NCI-H146 (cell line): ENCODE measurements around the gene SERPINA3.
"Not testable (repeated sequence)": the region's sequence is repeated elsewhere in the genome, so short reads cannot be mapped to it uniquely, and the experiment has no call there.

Source experiments
- DNase-seq: peaks from one replicate; lab custom pipeline; 2025; lab: John Stamatoyannopoulos, UW

SERPINA3 gene

DNA sequence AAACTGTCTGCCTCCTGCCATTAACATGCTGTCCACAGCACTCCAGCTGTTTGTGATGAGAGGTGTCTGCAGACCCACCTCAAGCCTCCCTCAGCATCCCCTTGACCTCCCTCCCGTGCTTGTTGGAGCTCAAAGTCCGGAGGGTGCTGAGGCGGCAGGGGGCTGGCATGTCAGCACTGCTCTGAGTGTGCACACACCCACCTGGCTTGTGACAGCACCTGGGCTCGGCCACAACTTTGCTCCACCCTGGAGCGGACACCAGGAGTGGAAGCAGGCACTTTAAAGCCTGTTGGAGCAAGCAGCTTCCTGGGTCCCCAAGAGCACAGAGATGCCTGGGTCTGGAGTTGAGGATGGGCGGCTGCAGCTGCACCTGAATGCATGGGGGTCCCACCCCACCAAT lies 20.9 kb downstream of the SERPINA3 start:
- no peak for DNase-seq

DNA sequence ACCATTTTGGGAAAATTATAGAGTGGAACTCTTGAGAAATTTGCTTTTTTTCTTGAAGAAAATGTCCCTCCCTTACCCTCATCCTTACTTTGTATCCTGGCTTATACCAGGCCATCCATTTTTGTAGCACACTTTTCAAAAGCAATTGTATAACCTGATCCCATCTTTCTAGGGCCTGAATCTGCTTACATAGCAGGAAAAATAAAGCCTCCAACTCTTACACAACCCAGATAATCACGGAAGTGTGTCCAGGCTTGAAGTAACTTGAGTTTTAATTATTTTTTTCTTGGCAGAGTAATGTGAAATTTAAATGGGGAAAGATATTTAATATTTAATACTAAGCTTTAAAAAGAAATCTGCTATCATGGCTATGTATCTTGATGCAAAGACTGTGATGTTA lies 23.0 kb downstream of the SERPINA3 start:
- DNase-seq = no peak

DNA sequence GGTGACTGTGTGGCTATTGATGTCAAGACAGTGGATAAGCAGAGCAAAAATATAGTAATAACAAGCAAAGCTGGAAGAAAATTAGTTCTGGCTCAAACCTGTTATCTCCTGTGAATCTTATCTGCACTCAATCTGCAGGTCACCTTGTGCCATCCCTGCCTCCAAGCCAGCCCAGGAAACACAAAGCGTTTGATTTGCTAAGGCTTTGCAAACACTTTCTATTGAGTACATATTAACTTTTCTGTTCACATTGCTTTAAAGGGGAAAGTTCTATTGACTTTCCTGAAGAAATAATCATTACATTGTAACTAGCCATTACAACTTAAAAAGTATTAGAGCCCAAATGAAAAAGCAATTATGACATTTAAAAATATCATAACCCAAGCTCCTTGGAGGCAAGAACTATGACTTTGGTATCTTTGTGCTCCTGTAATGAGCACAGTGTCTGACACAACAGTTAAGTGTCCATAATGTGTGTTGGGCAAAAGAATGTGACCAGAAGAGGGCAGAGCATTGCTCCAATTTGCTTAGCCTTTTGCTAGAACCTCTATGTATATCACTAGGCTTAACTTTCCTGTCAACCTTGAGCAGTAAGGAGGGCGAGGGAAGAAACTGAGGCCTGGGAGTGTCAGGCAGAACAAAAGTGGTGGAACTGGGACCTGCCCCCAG lies 24.7 kb downstream of the SERPINA3 start:
- DNase-seq = no peak

DNA sequence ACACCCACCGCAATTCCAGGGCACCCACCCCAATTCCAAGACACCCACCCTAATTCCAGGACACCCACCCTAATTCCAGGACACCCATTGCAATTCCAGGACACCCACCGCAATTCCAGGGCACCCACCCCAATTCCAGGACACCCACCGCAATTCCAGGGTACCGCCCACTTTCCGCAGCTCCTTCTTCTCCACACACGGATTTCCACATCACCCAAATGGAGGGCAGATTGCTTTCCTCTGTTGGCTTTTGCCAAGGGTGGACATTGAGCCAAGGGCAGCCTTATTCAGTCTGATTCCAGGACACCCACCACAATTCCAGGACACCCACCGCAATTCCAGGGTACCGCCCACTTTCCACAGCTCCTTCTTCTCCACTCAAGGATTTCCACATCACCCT lies 25.6 kb downstream of the SERPINA3 start:
- not testable (repeated sequence) for DNase-seq

DNA sequence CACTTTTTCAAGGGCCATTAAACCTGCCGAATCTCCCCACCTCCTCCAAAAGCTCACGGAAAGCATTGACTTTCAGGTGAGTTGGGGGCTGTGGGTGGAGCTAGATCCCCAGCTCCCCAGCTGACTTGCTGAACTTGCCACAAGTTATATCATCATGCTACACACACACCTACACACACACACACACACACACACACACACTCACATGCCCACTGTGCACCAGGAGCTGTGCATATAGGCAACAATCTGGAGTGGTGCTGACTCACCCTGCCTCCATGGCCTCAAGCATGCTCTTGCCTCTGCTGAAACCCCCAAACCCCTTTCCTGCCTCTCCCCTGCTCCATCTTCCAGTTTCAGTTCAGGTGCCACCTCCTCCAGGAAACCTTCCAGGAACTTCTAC lies 26.1 kb downstream of the SERPINA3 start:
- DNase-seq = no peak

DNA sequence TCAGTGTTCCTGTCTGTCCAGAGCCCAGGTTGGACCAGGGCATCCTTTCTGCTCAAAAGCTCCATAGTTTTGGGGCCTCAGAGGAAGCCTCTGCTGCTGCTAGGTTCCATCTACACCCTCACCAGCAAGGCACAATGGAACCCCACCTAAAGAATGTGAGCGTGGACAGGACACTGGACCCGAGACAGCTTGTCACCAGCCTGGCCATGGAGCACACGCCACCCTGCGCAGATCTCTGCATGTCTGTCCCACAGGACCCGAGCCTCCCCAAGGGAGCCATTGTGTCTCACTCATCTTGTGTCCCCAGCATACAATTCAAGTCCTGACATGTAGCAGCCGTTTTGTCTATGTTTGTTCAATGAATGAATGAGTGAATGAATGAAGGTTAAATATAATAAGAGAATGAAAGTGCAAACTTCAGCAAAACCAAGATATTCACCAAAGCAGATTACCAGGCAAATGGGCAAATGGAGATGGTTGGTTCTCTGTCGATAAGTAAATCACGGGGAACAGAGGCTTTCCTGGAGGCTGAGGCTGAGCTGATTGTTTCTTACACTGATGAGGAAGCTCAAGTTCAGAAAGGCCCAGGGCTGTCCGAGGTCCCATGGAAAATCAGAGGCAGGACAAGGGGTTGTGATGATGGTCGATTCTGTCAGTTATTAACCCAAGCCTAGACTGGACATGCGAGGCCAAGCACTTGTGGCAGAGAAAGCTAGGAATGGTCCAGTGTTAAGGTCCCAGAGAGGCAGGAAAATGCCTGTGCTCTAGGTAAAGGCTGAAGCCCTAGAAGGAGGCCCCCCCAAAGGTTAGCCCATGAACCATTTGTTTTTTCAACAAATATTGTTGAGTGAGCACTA lies 27.0 kb downstream of the SERPINA3 start:
- DNase-seq = no peak

DNA sequence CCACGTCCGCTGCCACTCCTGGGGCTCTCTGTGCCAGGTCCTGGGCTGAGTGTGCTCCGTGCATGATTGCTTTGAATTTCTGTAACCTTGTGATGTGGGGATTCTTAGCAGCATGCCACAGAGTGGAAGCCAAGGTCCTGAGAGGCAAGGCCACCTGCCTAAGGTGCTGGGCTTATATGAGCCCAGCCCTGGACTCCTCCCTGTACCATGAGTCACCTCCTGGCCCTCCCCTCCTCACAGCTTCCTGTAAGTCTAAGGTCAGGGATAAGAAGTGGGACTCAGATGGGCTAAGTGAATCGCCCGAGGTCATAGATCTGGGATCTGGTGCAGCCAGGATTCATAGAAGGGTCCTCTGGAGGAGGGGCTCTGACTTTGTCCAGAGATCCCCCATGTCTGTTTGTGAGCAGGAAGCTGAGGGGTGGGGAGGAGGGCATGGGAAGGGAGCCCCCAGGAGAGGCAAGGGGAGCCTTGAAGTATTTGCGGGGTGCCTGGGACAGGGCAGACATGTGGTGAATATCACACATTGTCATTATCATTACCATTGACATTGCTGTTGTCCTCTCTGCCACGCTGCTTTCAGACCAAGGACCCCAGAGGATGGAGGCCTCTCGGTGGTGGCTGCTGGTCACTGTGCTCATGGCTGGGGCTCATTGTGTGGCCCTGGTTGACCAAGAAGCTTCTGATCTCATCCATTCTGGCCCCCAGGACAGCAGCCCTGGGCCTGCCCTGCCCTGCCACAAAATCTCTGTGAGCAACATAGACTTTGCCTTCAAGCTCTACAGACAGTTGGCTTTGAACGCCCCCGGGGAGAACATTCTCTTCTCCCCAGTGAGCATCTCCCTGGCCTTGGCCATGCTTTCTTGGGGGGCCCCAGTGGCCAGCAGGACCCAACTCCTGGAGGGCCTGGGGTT lies 28.8 kb downstream of the SERPINA3 start:
- no peak for DNase-seq

DNA sequence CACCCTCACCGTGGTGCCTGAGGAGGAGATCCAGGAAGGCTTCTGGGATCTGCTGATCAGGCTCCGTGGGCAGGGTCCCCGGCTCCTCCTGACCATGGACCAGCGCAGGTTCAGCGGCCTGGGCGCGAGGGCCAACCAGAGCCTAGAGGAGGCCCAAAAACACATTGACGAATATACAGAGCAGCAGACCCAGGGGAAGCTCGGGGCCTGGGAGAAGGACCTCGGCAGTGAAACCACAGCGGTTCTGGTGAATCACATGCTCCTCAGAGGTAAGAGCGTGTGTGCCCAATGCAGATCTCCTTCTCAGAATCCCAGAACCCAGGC lies 29.4 kb downstream of the SERPINA3 start:
- DNase-seq = no peak

DNA sequence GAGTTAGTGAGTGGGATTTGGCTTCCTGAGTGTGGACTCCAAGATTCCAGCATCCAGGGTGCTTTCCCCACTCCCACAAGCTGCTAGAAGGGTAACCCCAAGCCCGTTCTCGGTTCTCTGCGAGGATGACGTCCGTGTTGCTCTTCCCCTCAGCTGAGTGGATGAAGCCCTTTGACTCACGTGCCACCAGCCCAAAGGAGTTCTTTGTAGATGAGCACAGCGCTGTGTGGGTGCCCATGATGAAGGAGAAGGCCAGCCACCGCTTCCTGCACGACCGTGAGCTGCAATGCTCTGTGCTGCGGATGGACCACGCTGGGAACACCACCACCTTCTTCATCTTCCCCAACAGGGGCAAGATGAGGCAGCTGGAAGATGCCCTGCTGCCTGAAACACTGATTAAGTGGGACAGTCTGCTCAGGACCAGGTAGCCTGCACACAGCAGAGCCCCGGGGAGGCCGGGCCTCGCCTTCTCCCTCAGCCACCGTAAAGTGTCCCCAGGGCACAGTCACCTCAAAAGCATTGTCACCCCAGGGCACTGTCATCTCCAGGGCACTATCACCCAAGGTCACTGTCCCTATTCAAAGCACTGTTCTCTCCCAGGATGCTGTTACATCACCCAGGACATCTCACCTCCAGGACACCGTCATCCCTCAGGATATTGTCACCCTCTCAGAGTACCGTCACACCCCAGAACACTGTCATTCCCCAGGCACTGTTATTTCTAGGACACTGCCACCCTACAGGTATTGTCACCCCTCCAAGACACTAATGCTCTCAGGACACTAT lies 31.3 kb downstream of the SERPINA3 start:
- DNase-seq = no peak

DNA sequence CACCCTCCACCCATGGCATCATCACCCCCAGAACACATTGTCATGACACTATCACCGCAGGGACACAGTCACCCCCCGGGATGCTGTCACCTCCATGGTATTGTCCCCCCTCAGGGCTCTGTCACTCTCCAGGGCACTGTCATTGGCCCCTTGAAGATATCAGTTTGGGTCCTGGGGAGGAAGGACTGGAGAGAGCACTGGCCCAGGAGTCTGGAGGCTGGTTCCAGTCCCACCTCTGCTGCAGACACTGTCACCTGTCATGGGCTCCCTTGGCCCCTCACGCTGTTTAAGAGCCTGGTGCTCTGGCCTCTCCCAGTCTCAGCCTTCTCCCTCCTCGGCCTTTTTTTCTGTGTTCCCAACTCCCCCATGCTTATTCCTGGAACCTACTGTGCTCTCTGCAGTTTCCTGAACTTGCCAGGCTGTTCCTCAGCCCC lies 31.9 kb downstream of the SERPINA3 start:
- DNase-seq = no peak

DNA sequence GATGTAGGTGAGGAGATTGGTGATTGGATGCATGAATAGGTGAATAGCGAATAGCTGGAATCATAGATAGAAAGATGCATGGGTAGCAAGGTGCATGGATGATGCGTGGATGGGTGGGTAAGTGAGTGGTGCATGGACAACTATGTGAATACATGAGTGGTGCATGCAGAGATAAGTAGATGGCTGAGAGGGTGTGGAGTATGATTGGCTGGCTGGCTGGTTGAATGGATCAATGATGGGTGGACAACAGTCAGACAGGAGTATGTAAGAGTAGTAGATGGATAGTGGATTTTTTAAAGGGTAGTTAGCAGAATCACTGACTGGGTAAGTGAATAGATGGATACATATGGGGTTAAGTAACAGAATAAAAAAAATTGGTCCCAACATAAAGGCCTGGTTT lies 33.9 kb downstream of the SERPINA3 start:
- DNase-seq = no peak

DNA sequence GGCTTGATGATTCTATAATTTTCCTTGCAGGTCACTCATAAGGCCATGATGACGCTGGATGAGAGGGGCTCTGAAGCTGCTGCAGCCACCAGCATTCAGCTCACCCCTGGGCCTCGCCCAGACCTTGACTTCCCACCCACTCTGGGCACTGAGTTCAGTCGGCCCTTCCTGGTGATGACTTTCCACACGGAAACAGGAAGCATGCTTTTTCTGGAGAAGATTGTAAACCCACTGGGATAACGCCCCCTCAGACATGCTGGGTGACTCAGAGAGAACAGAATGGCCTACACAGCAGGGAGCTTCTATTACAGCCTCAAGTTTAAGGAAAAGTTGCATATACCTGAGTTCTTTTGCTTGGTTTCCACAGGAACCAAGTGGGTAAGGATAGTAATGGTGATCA lies 34.3 kb downstream of the SERPINA3 start:
- DNase-seq = no peak

DNA sequence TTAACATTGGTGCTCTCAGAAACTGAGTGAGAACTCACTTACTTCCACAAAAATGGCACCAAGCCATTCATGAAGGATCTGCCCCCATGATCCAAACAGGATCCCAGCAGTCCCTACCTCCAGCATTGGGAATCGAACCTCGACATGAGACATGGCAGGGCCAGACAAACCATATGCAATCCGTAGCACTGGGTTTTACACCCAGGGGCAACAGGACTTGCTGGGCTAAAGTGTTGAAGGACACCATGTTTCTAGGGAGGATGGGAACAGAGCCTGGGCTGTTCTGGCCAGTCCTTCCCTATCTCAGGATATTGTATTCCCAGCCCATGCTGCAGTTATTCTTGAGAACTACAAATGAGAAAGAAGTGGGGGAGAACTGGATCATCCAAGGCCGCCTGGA lies 36.6 kb downstream of the SERPINA3 start:
- no peak for DNase-seq

DNA sequence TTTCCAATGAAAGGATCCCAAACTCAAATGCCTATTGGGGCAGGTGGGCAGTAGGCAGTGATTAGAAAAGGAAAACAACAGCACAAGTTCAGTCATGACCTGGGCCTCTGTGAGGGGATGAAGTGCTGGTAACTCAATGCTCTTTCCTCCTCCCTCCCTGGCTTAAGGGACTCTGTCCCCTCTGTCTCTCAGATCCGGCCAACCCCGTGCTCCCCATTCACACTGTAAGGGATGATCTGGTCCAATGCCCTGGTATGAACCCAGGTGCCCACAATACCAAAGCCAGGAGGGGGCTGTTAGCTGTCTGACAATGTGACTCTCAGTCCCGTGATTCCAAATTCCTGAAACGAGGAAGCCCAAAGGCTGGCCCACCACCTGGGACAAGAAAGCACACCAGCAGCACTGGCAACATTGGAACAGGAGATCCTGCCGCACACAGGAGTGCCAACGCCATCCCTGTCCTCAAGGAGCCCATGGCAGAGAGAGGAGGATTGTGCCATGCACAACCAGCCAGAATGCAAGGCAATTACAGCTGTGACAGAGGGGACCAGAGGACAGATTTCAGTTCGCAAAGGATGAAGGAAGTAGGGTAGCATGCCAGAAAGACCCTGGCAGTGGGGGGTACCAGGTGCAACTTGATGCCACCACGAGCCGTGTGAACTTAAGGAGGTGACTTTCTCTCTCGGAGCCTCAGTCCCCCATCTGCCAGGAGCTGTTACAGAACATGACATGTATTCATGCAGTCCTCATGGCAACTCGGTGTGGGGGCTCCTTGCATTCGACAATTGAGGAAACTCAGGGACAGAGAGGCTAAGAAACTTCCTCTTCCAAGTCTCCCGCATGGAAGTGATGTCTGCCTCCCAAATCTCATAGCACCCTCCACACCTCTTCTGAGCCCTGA lies 37.6 kb downstream of the SERPINA3 start:
- no peak for DNase-seq

DNA sequence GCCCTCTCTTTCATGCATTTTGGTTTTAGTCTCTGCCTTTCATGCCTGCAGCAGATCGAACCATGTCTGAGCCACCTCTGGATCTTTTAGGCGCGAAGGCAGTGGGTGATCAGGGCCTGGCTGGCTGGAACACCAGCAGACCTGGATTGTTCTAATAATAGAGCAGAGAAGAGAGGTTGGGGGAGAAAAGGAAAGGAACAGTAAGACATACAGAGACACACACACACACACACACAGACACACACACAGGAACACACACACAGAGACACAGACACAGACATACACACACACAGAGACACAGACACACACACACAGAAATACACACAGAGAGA lies 38.2 kb downstream of the SERPINA3 start:
- DNase-seq = no peak

DNA sequence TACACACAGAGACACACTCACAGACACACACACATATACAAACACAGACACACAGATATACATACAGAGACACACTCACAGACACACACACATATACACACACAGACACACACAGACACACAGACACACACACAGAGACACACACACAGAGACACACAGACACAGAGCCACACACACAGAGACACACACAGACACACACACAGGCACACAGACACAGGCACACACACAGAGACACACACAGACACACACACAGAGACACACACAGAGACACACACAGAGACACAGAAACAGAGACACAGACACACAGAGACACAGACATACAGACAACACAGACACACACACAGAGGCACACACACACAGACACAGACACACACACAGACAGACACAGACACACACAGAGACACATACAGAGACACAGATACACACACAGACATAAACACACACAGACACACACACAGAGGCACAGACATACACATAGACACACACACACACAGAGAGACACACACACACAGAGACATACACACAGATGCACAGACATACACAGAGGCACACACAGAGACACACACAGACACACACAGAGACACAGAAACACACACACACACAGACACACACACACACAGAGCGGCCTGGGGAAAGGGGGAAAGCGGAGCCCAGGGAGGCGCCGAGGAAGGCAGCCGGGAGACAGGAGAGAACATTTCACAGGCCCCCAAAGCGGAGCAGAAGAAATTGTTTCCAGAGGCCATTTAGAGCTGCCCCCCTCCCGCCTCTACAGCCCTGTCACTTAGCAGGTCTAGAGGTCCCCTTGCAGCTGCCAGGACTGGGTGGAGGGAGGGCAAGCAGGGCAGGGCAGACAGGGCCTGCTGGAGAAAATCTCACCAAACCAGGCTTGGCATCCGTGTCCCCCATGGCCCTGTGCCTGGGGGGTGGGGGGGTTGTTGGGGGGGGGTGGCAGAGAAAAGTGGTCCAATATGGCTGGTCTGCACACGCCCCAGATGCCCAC lies 38.9 kb downstream of the SERPINA3 start:
- no peak for DNase-seq

DNA sequence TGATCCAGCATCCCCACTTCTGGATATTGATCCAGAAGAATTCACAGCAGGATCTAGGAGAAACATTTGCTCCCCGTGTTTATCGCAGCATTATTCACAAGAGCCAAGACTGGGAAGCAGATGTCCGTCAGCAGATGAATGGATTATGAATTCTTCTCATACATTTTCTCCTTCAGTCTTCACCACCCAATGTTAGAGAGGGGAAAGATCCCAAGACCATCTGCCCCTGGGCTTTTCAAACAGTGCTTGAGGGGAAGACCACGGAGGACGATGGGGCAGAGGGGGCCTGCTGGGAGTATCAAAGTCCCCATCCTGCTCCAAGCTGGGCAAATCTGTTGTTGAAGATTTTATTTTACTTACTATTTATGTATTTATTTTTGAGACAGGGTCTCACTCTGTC lies 41.1 kb downstream of the SERPINA3 start:
- no peak for DNase-seq

DNA sequence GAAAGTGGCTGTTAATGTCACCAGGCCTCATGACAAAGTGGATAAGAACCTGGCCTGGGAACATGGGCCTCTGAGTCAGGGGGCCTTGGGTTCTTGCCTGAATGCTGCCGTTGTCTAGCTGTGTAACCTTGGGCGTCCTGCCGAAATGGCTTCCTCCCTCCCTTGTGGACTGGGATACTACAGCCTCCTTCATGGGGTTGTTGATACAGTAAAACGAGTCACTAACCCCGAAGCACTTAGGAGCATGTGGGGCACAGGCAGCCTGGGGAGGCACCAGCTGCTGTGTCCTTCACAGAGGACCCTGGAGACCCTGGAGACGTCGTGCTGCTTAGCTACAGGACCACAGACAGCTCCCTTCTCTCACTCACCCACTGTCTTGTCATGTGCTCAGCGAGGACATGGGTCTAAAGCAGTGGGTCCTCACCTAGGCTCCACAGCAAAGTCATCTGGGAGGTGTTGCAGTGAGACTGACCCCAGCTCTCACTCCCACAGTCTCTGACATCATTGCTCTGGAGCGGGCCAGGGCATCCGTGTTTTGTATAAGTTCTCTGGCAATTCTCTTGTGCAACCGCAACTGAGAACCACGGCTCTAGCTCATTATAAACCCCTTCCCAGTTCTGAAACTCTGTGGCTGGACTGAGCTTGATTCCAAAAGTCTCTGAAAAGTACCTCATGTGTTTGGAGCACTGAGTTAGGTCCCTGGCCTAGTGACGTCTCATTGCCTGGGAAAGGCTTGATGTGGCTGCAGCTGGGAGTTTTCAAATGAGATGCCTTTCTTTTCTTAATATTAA lies 42.1 kb downstream of the SERPINA3 start:
- no peak for DNase-seq

DNA sequence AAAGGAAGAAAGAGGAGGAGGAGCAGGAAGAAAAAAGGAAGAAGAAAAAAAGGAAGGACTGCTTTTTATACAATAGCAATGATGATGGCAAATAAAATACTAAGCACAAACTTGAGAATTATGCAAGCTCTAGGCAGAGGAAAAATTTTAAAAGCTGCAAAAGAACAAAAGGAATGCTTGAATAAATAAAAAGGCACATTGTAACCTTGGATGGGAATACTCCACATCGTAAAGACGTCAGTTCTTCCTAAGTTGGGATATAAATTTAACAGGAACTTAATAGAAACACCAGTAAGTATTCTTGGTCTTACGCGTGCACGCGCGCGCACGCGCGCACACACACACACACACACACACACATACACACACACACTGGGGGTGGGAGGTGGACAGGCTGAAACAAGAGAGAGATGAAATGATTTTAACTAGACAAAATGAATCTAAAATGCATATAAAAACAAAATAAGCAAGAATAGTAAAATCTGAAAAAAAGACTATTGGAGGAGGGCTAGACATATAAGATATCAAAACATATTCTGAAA lies 43.0 kb downstream of the SERPINA3 start:
- no peak for DNase-seq
